SU-DHL-6 (cell line): ENCODE data around the gene MOGAT3.
"Not testable (repeated sequence)": the region's sequence is repeated elsewhere in the genome, so short reads cannot be mapped to it uniquely, and the experiment has no call there.

ENCODE experiments used
- H2AFZ ChIP-seq: fragments of 200-600 bp; sonication (generic); 2 replicates; pipeline ENCODE4 v1.6.1; 2014; ENCODE audit warnings: low read depth, mild to moderate bottlenecking, moderate library complexity, mixed read lengths, antibody characterized with exemption, low read length; ENCODE audit not compliant: severe bottlenecking
- H3F3A ChIP-seq: fragments of 200-600 bp; shearing (Covaris generic); 2 replicates; pipeline ENCODE4 v1.6.0; 2016; ENCODE audit warnings: antibody characterized with exemption, mild to moderate bottlenecking; ENCODE audit not compliant: insufficient read depth
- H3K27ac ChIP-seq: fragments of 200-600 bp; sonication (generic); 2 replicates; pipeline ENCODE4 v1.5.1; 2016; ENCODE audit warnings: low read depth, mild to moderate bottlenecking, low read length, moderate library complexity, mixed read lengths
- H3K27me3 ChIP-seq: fragments of 200-600 bp; sonication (generic), shearing (Covaris generic); 2 replicates; pipeline ENCODE4 v1.6.0; 2014; ENCODE audit warnings: mild to moderate bottlenecking, low read length
- H3K36me3 ChIP-seq: fragments of 200-600 bp; sonication (generic); 2 replicates; pipeline ENCODE4 v1.6.1; 2014; ENCODE audit warnings: mild to moderate bottlenecking, low read length, mixed read lengths
- H3K4me2 ChIP-seq: fragments of 300-600, 200-600 bp; shearing (Covaris generic), sonication (generic); 2 replicates; pipeline ENCODE4 v1.6.0; 2014; ENCODE audit warnings: low read length, low read depth, mild to moderate bottlenecking; ENCODE audit not compliant: poor library complexity, severe bottlenecking
- H3K4me3 ChIP-seq: fragments of 200-600 bp; sonication (generic); 2 replicates; pipeline ENCODE4 v1.5.1; 2014; ENCODE audit warnings: antibody characterized with exemption, low read length, mild to moderate bottlenecking, mixed read lengths; ENCODE audit not compliant: insufficient read depth, poor library complexity, severe bottlenecking
- H3K79me2 ChIP-seq: fragments of 200-600 bp; sonication (generic); 2 replicates; pipeline ENCODE4 v1.6.1; 2014; ENCODE audit warnings: mild to moderate bottlenecking, low read length, moderate library complexity; ENCODE audit not compliant: insufficient read depth
- H3K9ac ChIP-seq: fragments of 200-600 bp; sonication (generic); 2 replicates; pipeline ENCODE4 v1.7.0; 2014; ENCODE audit warnings: mild to moderate bottlenecking, low read length
- H3K9me2 ChIP-seq: fragments of 200-600 bp; sonication (generic); replicated peaks from 2 replicates; pipeline ENCODE4 v1.6.1; 2014; ENCODE audit warnings: low read length; ENCODE audit not compliant: insufficient read depth
- H3K9me3 ChIP-seq: fragments of 200-600 bp; sonication (generic); 2 replicates; pipeline ENCODE4 v1.6.1; 2014; ENCODE audit warnings: low read length, mixed read lengths; ENCODE audit not compliant: insufficient read depth
- H4K20me1 ChIP-seq: fragments of 200-600 bp; sonication (generic); 2 replicates; pipeline ENCODE4 v1.6.1; 2014; ENCODE audit warnings: low read depth, mild to moderate bottlenecking, antibody characterized with exemption, low read length, moderate library complexity, mixed read lengths
- EZH2phosphoT487 ChIP-seq: fragments of 200-600 bp; sonication (generic), shearing (Covaris generic); conservative IDR thresholded peaks from 2 replicates; pipeline ENCODE4 v1.6.1; 2018; ENCODE audit warnings: mild to moderate bottlenecking, antibody characterized with exemption, low read length, moderate library complexity, mixed read lengths
- TF ChIP-seq, protein P1 (sequence below): fragments of 200-600 bp; sonication (generic); IDR thresholded peaks from one replicate; pipeline ENCODE4 v1.5.1; 2017; ENCODE audit warnings: antibody characterized with exemption, mild to moderate bottlenecking, low read length, moderate library complexity; ENCODE audit not compliant: insufficient read depth, poor library complexity, severe bottlenecking

Gene MOGAT3

DNA sequence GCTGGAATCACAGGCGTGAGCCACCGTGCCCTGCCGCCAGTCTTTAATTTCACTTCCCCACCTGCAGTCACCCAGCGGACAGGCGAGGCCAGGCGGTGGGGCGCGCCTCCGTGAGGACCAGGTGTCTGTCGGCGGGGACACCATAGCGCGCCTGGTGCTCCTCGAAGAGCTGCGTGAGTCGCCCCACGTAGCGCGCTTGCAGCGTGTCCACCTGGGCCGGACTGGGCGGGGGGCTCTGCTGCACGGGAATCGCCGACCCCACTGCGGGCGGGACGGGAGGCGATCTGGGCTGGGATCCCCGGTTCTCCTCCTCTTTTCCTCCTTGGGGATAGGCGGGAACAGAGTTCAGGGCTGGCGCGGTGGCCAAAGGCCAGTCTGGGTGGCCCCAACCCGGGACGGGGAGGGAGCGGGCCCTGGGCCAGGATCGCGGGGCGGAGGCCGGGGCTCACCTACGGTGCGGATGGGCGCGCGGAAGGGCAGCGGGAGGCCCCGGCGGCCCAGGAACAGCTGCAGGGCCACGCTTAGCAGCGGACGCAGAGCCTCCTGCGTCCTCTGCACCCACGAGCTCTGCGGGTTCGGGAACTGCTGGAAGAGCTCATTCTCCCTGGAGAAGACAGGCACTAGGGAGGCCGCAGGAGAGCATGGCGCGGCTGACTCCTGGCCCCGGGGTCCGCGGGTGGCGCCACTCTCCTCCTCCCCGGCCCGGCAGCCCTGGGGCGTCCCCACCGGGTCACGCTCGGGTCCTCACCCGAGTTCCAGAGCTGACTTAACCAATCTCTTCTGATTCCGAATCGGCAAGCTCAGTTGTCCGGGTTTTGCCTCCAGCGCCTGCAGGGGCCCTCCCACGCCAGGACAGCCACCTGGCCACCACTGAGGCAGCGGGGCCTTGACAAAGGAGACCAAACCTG, 1.1 kb upstream of the MOGAT3 start:
- H3K9me3 ChIP-seq: no peaks in the 10 kb centered on the region
- H2AFZ ChIP-seq: no peak overlapping the region
- H3K9me2 ChIP-seq: no peaks in the 10 kb centered on the region
- no peaks in the 10 kb centered on the region for H4K20me1 ChIP-seq
- no peak overlapping the region for H3K9ac ChIP-seq
- no peaks in the 10 kb centered on the region for H3K27me3 ChIP-seq
- no peaks in the 10 kb centered on the region for H3F3A ChIP-seq
- H3K4me2 ChIP-seq: no peak overlapping the region
- H3K36me3 ChIP-seq: no peaks in the 10 kb centered on the region
- H3K27ac ChIP-seq: no peak overlapping the region
- H3K79me2 ChIP-seq: no peaks in the 10 kb centered on the region
- TF ChIP-seq, protein P1, sequence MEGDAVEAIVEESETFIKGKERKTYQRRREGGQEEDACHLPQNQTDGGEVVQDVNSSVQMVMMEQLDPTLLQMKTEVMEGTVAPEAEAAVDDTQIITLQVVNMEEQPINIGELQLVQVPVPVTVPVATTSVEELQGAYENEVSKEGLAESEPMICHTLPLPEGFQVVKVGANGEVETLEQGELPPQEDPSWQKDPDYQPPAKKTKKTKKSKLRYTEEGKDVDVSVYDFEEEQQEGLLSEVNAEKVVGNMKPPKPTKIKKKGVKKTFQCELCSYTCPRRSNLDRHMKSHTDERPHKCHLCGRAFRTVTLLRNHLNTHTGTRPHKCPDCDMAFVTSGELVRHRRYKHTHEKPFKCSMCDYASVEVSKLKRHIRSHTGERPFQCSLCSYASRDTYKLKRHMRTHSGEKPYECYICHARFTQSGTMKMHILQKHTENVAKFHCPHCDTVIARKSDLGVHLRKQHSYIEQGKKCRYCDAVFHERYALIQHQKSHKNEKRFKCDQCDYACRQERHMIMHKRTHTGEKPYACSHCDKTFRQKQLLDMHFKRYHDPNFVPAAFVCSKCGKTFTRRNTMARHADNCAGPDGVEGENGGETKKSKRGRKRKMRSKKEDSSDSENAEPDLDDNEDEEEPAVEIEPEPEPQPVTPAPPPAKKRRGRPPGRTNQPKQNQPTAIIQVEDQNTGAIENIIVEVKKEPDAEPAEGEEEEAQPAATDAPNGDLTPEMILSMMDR: no peak
- no peak for TF ChIP-seq EZH2phosphoT487
- no peak overlapping the region for H3K4me3 ChIP-seq

DNA sequence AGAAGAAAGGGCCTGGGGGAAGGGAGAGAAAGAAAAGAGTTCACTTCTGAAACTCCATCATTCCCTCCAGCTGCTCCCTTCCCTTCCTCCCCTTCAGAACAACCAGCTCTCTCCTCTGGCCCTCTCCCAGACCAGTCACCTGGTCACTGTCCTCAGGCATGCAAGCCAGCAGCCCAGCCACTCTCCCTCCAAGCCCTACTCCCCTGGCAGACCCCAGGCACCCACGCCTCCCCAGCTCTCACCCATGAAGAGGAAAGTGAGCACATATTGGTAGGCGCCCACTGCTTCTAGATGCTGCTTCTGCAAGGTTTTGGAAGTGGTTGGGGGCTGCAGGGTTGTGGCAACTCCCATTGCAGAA, 353 bp downstream of the MOGAT3 start:
- H3K9ac ChIP-seq: no peak overlapping the region
- H3K9me3 ChIP-seq: no peaks in the 10 kb centered on the region
- H3K79me2 ChIP-seq: no peaks in the 10 kb centered on the region
- H3K4me2 ChIP-seq: no peak overlapping the region
- no peaks in the 10 kb centered on the region for H3K36me3 ChIP-seq
- no peak overlapping the region for H2AFZ ChIP-seq
- TF ChIP-seq, protein P1: no peak
- TF ChIP-seq EZH2phosphoT487: no peak
- H3K4me3 ChIP-seq: no peak overlapping the region
- H3K27ac ChIP-seq: no peak overlapping the region
- H3F3A ChIP-seq: no peaks in the 10 kb centered on the region
- H3K27me3 ChIP-seq: no peaks in the 10 kb centered on the region
- no peaks in the 10 kb centered on the region for H3K9me2 ChIP-seq
- no peaks in the 10 kb centered on the region for H4K20me1 ChIP-seq

DNA sequence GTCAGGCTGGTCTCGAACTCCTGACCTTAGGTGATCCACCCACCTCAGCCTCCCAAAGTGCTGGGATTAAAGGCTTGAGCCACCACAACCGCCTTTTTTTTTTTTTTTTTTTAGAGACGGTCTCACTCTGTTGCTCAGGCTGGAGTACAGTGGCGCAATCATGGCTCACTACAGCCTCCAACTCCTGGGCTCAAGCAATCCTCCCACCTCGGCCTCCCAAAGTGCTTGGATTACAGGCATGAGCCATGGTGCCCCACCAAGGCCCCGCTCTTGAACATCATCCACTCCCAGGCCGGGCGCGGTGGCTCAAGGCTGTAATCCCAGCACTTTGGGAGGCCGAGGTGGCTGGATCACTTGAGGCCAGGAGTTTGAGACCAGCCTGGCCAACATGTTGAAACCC, 1.3 kb downstream of the MOGAT3 start:
- H3K9me2 ChIP-seq, H2AFZ ChIP-seq, H3K36me3 ChIP-seq, H3F3A ChIP-seq, H3K9me3 ChIP-seq, H3K4me3 ChIP-seq, H4K20me1 ChIP-seq, H3K27ac ChIP-seq, H3K4me2 ChIP-seq, H3K27me3 ChIP-seq, H3K79me2 ChIP-seq, H3K9ac ChIP-seq: not testable (repeated sequence)

DNA sequence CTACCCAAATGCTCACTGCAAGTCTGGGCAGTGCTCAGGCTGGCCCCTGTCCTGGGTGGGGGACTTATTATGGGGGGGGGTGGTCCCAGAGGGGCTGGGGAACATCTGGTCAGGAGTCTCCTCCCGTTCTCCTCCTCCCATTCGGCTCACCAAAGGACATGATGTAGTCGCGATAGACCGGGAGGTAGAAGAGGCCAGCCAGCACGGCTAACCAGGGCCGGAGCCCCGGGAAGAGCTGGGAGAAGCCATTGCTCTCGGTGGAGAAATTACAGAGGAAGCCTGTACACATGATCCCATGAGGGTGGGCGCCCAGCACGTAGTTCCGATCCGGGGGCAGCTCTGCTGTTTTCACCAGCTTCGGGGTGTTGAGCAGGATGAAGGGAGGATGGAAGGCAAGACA, 2.4 kb downstream of the MOGAT3 start:
- Histone ChIP-seq H3K36me3 (no peaks in the 10 kb centered on the region), H3K4me2 (no peak overlapping the region), H3K9me3 (no peaks in the 10 kb centered on the region)

More for the DNA sequence above, 2.4 kb downstream of the MOGAT3 start:
- H3K27me3 ChIP-seq: no peaks in the 10 kb centered on the region
- no peaks in the 10 kb centered on the region for H4K20me1 ChIP-seq
- no peaks in the 10 kb centered on the region for H3K79me2 ChIP-seq
- H3F3A ChIP-seq: no peaks in the 10 kb centered on the region
- no peak overlapping the region for H2AFZ ChIP-seq
- no peaks in the 10 kb centered on the region for H3K9me2 ChIP-seq
- H3K9ac ChIP-seq: no peak overlapping the region
- TF ChIP-seq EZH2phosphoT487: no peak
- TF ChIP-seq, protein P1: no peak
- H3K4me3 ChIP-seq: no peak overlapping the region
- no peak overlapping the region for H3K27ac ChIP-seq
